NCI-H1694 treated with DMSO at 0.1 percent for 48 hours (cell line): ENCODE results near the gene PJA1.

ENCODE experiments used
- DNase-seq: peaks from one replicate; lab custom pipeline; 2025; lab: John Stamatoyannopoulos, UW

The PJA1 gene

GRCh38 chrX:69165087-69165651 lies at the start of gene PJA1:
Gene PJA1, minus strand, starts transcription at chrX:69165453. Its CDS starts 2,380 bp downstream, at chrX:69163073.
- peak; percentile 54 for DNase-seq

DNA sequence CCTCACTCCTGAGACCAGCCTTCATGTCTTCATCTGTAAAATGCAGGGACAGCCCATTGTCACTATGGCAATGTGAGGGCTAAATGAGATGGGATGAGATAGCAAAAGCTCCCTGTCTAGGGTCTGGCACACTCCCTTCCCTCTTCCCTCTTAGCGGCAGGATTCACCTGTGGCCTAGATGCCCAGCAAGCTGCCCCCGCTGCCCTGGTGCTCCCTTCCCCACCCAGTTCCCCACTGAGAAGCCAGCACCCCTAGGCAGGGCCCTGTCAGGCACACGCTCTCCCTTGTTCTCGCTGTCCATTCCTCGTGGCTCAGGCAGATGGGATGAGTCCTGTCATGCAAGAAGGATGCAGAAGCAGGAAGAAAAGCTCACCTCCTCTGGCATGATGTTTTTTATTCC lies 49.2 kb upstream of the PJA1 start:
- no peak for DNase-seq

- DNase-seq: no peak
Measured at GRCh38 chrX:69211701-69212100, 46.4 kb upstream of the PJA1 start.

GRCh38 chrX:69210581-69210980 lies 45.3 kb upstream of the PJA1 start:
- DNase-seq: no peak

DNA sequence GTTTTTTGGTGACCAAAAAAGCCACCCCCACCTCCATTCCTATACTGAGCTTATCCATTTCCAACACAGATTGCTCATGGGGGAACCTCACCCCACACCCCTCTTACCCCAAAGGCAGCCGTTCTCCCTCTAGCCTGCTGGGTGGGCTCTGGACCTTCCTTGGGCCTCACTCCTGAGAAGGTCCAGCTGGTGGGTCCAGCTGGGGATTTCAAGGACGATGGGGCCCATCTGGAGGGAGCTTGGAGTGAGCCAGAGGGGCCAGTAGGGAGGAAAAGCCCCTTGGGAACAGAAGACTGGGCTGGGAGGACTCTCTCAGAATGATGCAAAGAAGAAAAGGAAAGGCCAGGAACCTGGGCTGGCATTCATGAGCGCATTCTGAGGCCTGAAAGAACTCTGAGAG lies 42.0 kb upstream of the PJA1 start:
- no peak for DNase-seq

GRCh38 chrX:69203638-69204037 lies 38.4 kb upstream of the PJA1 start:
- no peak for DNase-seq

DNA sequence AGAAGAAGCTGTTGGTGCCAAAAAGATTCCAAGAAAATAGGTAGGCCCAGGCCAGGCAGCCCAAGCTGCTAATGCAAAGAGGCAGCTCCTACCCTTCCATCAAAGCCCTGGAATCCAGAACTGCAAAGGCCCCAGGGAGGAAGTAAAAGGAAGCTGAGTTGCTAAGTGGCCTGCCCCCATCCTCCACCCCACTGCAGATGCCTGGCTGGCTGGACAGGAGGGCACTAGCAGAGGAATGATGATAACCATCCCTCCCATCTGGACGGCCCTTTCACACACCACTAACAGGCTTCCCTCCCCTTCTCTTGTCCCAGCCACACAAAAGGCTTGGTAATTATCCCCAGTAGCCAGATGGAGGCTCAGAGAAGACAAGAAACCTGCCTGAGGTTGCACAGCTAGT lies 32.4 kb upstream of the PJA1 start:
- DNase-seq: no peak

- DNase-seq: no peak
Measured at GRCh38 chrX:69196666-69197065, 31.4 kb upstream of the PJA1 start.

- no peak for DNase-seq
Measured at GRCh38 chrX:69195810-69196209, 30.6 kb upstream of the PJA1 start.

- DNase-seq: no peak
Measured at GRCh38 chrX:69195192-69195591, 29.9 kb upstream of the PJA1 start.

- no peak for DNase-seq
Measured at GRCh38 chrX:69192603-69193002, 27.4 kb upstream of the PJA1 start.

- no peak for DNase-seq
Measured at GRCh38 chrX:69189576-69190371, 24.5 kb upstream of the PJA1 start.

GRCh38 chrX:69186651-69187050 lies 21.4 kb upstream of the PJA1 start:
- no peak for DNase-seq

GRCh38 chrX:69185886-69186285 lies 20.6 kb upstream of the PJA1 start:
- DNase-seq: no peak

DNA sequence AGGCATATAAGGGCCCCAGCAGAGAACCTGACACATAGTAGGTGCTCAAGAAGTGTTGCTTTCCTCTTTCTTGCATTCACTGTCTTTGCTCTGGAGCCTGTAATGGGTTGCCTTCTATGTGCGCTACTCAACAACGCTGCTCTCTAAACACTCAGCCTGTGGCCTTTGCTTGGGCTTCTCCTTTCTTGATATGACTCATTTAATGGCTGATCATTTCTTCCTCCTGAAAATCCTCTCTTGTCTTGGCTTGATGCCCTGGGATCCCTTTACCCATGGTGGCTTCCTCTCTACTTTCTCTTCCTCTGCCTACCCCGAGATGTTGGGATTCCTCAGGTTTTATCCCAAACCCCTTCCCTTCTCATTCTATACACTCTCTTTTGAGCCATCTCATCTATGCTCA lies 19.9 kb upstream of the PJA1 start:
- DNase-seq: no peak

DNA sequence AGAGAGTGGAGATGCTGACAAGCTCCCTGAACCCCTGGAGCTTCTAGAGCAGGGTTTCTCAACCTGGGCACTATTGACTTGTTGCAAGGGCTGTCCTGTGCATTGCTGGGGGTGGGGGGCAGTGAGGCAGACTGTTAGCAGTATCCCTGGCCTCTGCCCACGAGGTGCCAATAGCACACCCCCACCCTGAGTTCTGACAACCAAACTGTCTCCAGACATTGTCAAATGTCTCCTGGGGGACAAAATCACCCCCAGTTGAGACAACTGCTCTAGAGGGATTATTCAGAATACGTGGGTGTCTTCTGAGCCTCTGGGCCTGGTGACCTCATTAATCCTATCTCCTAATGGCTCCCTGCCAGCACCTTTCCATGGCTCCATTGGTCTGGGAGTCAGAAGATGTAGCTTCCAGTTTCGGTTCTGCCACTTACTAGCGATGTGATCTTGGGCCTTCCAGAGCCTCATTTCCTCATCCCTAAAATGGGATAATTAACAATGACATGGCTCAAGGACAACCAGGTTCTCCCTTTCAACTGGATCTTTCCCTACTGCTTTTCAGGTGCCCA lies 17.6 kb upstream of the PJA1 start:
- DNase-seq: no peak

DNA sequence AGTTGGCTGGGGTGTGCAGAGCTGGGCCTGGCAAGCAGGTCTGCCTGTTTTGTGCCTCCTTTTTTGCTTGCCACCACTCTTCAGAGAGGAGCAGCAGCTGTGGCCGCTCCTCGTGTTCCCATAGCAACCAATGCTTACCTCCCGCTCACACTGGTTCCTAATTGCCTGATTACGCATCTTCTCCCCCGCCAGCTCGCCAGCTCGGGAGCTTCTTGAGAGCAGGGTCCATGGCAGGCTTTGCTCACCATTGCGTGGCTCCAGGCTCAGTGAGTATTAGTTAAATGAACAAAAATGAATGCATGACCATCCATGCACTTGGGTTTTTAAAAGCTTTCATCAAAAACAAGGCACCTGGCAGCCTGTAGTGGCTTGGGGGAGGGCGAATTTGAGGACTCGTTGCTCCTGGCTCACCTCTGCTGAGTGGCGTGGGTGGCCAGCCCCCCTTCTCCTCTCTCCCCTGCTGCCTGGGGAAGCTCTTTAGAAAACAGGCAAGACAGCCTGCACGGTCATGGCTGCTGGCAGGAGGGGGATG lies 14.2 kb upstream of the PJA1 start:
- peak; percentile 83 for DNase-seq

GRCh38 chrX:69178592-69178991 lies 13.3 kb upstream of the PJA1 start:
- DNase-seq: no peak

DNA sequence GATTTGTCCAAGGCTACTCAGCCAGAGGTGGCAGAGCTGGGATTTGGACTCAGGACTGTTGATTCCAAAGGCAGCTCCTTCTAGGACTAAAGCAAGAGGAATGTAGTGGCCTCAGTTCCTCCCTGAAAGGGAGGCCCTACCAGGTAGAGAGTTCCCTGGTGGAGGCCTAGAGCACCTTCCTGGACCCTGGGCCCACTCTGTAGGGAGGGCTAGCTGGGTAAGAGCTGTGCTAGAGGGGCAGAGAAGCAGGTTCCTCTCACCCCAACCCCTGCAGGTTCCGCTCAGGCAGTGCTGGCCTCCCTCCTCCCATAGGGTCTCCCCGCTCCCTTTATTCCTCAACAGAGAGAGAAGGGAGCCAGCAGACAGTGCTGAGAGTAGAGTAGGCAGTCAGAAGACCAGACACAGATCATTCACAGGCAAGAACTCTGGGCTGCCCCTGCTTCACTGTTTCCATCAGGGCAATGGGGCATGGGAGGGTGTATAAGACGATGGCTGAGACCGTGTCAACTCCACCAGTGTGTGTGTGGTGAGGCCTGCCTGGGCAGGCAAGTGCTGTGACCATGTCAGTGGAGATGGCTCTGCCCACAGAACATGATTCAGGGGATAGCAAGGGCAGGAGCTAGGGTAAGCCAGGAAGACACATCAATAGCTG lies 12.4 kb upstream of the PJA1 start:
- no peak for DNase-seq

DNA sequence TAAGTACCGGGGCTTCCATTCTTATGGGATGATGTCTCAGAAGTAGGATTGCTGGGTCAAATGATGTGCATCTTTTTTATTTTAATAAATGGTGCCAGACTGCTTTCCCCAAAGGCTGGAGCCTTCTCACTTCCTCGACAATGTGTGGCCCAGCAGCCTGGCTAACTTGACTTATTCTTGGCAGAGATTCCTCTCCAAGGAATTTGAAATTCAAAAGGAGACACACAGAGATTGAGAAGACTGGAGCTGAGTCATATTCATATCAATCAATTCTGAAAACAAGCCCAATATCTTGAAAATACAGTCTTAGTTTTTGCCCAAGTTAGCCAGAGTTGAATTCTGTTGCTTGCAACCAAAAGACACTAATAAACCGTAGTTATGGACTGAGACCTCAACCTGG lies 10.8 kb upstream of the PJA1 start:
- no peak for DNase-seq

DNA sequence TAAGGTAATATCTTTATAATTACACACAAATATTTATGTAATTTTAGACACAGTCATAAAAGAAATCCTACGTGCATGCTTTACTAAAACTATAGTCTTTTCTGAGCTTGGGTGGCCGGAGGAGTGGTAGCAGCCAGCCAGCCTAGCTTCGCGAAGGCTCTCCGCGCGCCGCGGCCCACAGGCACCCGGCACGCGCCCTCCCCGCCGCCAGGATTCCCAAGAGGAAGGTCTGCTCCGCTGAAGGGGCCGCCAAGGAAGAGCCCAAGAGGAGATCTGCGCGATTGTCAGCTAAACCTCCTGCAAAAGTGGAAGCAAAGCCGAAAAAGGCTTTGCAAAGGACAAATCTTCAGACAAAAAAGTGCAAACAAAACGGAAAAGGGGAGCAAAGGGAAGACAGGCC lies 8.7 kb upstream of the PJA1 start:
- no peak for DNase-seq

GRCh38 chrX:69172937-69173336 lies 7.7 kb upstream of the PJA1 start:
- DNase-seq: no peak

- no peak for DNase-seq
Measured at GRCh38 chrX:69170319-69170718, 5.1 kb upstream of the PJA1 start.
